Stimulated activated CD4-positive, alpha-beta T cell treated with anti-CD3 and anti-CD28 coated beads, Interleukin-12 subunit alpha, Interleukin-12 subunit beta, amount 100 ng/mL, for 24 hours (primary cell): ENCODE data around the gene FAM237A.

ENCODE experiments used
- DNase-seq, 2 experiments: peaks; one replicate each; pipeline ENCODE4 v3.0.0-alpha.2; 2020; ENCODE audit warnings: low read depth in 2 of 2

The FAM237A gene

GRCh38 chr2:206642075-206643025, at the start of gene FAM237A:
Gene FAM237A, plus strand, starts transcription at chr2:206642487. Its CDS starts 1,750 bp downstream, at chr2:206644237.
- peak in 1 of 2 experiments; percentile 2 for DNase-seq

DNA sequence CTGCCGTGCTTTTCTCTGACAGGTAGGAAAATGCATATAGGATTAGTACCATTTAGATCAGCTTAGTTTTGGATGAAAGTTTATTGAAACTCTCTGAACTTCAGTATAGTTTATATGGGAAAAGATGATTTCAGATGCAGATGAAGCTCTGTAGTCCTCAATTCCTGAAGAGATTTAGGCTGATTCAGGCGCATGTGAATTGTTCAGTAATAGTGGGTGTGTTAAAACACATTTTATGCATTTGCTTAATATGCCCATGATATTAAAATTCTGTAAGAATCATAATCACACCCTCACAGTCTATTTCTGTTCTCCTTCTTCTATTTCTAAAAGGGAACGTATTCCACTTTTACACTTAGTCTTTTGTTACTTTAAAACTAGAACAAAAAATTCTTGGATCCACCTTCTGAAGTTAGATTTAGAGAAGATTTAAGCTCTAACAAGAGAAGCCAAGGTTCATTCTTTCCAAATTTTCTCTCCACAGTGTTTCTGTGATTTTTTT, 44.5 kb upstream of the FAM237A start:
- no peak for DNase-seq

DNA sequence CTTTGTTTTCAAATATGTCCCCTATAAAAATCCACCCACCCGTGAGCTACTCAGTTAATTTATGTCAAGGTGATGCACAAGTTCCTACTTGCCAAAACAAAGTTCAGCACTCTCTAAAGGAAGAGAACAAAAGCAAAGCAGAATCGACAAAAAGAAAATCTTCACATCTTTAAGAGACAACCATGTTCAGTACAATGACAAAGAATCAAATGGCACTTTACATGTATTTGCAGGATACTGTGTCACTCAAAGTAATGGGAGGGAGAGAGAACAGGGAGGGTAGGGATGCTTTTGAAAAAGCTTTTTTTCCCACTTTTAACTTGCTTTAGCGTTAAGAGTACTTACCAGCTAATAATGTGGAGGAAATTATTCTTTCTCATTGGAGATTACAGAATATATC, 39.0 kb upstream of the FAM237A start:
- no peak for DNase-seq

- no peak for DNase-seq
These were observed 31.8 kb upstream of the FAM237A start for GRCh38 chr2:206610451-206610850.

GRCh38 chr2:206611191-206611590, 31.1 kb upstream of the FAM237A start:
- no peak for DNase-seq

DNA sequence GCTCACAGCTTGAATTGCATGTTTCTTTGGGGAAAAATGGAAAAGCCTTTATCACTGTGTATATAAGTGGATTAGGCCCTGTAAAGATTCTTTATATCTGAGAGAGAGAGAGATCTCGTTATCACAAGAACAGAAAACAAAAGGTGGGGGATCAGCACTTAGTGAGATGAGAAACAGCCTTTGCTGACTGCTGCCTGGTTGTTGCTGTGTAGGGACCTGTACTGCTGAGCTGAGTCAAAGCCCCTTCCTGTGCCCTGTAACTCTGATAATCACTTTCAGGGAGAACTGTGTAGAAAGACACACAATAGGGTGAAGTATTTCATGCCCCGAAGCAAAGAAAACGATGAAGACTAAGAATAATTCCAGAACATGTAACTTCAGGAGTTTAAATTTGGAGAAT, 30.6 kb upstream of the FAM237A start:
- no peak for DNase-seq

GRCh38 chr2:206614811-206615210, 27.5 kb upstream of the FAM237A start:
- no peak for DNase-seq

GRCh38 chr2:206615417-206616089, 26.7 kb upstream of the FAM237A start:
- DNase-seq, result no peak

- no peak for DNase-seq
These were observed 26.1 kb upstream of the FAM237A start for GRCh38 chr2:206616151-206616550.

- no peak for DNase-seq
These were observed 23.3 kb upstream of the FAM237A start for GRCh38 chr2:206619011-206619410.

GRCh38 chr2:206626108-206626507, 16.2 kb upstream of the FAM237A start:
- no peak for DNase-seq

- no peak for DNase-seq
These were observed 14.7 kb upstream of the FAM237A start for GRCh38 chr2:206627632-206628031.

DNA sequence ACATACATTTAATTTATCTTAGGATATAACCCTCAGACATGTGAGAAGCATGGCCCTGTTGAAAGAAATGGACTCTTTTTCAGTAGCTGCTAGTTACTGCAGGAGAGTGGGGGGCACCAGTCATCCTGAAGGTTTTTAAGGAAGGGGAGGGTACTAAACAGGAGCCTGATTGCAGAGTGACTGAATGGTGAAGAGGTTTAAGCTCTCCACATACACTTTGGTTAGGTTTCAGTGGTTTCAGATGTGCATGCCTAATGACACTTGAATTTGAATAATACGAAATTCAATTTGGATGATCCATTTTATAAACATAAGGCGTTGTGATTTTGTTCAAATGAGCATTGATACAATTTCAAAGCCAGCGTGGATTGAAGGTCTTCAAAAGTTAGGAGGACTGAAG, 10.9 kb upstream of the FAM237A start:
- no peak for DNase-seq

GRCh38 chr2:206635015-206635414, 7.3 kb upstream of the FAM237A start:
- DNase-seq, result no peak

GRCh38 chr2:206639636-206640035, 2.7 kb upstream of the FAM237A start:
- DNase-seq, result no peak

DNA sequence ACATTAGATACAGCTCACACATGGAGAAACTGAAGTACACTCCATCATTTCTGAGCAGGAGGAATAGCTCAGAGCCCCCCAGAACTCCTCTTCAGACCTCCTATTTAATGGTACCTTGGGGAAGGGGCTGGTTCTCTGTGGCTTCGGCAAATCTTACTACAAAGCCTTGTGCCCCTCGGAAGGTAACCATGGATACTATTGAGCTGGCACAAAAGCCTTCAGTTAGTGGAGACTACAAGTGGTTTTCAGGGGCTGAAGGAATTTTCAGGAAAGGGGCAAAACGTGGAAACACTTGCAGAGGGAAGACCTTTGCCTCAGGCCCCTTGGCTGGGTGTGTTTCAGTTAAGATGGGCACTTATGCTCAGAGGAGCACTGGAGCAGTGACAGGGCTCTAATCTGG, 1.1 kb upstream of the FAM237A start:
- DNase-seq, result no peak

- DNase-seq, result no peak
These were observed 5.7 kb downstream of the FAM237A start for GRCh38 chr2:206647985-206648384.

DNA sequence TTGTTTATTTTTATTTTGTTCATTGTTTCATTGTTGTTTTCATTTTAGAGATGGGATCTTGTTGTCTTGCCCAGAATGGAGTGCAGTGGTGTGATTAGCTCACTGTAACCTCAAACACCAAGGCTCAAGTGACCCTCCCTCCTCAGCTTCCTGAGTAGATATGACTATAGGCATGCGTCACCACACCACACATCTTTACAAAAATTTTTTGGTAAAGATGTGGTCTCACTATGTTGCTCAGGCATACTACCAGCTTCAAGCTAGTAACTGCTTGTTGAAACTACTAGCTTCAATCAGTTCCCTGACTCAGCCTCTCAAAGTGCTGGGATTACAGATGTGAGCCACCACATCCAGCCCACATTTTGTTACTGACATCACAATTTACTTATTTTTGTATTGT, 14.8 kb downstream of the FAM237A start:
- no peak for DNase-seq

- no peak for DNase-seq
These were observed 23.0 kb downstream of the FAM237A start for GRCh38 chr2:206665251-206665650.

- no peak for DNase-seq
These were observed 28.4 kb downstream of the FAM237A start for GRCh38 chr2:206670531-206671319.

DNA sequence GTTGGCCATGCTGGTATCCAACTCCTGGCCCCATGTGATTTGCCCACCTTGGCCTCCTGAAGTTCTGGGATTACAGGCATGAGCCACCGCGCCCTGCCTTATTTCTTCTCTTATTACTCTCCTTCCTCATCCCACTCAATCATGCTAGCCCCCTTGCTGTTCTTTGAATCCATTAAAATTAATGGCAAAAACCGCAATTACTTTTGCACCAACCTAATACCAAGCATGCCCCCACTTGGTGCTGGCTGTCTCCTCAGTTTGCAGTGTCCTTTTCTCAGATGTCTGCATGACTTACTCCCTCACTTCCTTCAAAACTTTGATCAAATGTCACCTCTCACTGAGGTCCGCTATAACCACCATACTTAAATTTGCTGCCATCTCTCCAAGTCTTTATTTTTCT, 41.3 kb downstream of the FAM237A start:
- DNase-seq, result no peak

GRCh38 chr2:206688453-206688852, 46.2 kb downstream of the FAM237A start:
- DNase-seq, result no peak
